ENCODE data around the gene TTC17.

Gene TTC17

GRCh38 chr11:43447151-43447550, 88.4 kb downstream of the TTC17 start:
- Histone ChIP-seq H3F3A (ENCODE audit: low read depth) (no peaks in the 10 kb centered on the region), H2AFZ (ENCODE audit: low read length) (no peak overlapping the region), H3K27me3 (ENCODE audit: insufficient read depth, low read length, poor library complexity, severe bottlenecking) (no peaks in the 10 kb centered on the region), H3K9me3 (ENCODE audit: insufficient read depth, low read depth, low read length) (no peaks in the 10 kb centered on the region), H3K79me2 (ENCODE audit: insufficient read depth, low read length) (no peaks in the 10 kb centered on the region), H4K20me1 (ENCODE audit: insufficient read depth, low read length, poor library complexity, severe bottlenecking) (no peaks in the 10 kb centered on the region), H3K9ac (ENCODE audit: low read depth, low read length, poor library complexity, severe bottlenecking) (no peak overlapping the region), H3K4me2 (ENCODE audit: low read depth, low read length, poor library complexity, severe bottlenecking) (peak overlapping the region; percentile 15), H3K4me3 (ENCODE audit: low read length, poor library complexity, severe bottlenecking) (no peak overlapping the region), H3K4me1 (ENCODE audit: insufficient read depth, low read length, poor library complexity, severe bottlenecking) (peaks cover 11% of the 10 kb centered on the region), H3K36me3 (ENCODE audit: insufficient read depth, low read length) (peaks cover 78% of the 10 kb centered on the region), H3K9me2 (replicated peaks; ENCODE audit: low read depth, low read length) (no peaks in the 10 kb centered on the region)
- no peak for TF ChIP-seq EZH2phosphoT487 (IDR thresholded peaks at IDR 0.05; ENCODE audit: borderline replicate concordance)
- TF ChIP-seq, protein P1, sequence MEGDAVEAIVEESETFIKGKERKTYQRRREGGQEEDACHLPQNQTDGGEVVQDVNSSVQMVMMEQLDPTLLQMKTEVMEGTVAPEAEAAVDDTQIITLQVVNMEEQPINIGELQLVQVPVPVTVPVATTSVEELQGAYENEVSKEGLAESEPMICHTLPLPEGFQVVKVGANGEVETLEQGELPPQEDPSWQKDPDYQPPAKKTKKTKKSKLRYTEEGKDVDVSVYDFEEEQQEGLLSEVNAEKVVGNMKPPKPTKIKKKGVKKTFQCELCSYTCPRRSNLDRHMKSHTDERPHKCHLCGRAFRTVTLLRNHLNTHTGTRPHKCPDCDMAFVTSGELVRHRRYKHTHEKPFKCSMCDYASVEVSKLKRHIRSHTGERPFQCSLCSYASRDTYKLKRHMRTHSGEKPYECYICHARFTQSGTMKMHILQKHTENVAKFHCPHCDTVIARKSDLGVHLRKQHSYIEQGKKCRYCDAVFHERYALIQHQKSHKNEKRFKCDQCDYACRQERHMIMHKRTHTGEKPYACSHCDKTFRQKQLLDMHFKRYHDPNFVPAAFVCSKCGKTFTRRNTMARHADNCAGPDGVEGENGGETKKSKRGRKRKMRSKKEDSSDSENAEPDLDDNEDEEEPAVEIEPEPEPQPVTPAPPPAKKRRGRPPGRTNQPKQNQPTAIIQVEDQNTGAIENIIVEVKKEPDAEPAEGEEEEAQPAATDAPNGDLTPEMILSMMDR (conservative IDR thresholded peaks at IDR 0.05; ENCODE audit: low read length), result no peak

- Histone ChIP-seq H3K4me1 (ENCODE audit: insufficient read depth, low read length, poor library complexity, severe bottlenecking) (no peaks in the 10 kb centered on the region), H3K27me3 (ENCODE audit: insufficient read depth, low read length, poor library complexity, severe bottlenecking) (no peaks in the 10 kb centered on the region), H3K9ac (ENCODE audit: low read depth, low read length, poor library complexity, severe bottlenecking) (no peak overlapping the region), H3F3A (ENCODE audit: low read depth) (no peaks in the 10 kb centered on the region), H3K36me3 (ENCODE audit: insufficient read depth, low read length) (peaks cover 70% of the 10 kb centered on the region; the same call in 1 of the 2 replicates), H2AFZ (ENCODE audit: low read length) (no peak overlapping the region), H3K79me2 (ENCODE audit: insufficient read depth, low read length) (no peaks in the 10 kb centered on the region), H3K4me3 (ENCODE audit: low read length, poor library complexity, severe bottlenecking) (no peak overlapping the region), H3K9me2 (replicated peaks; ENCODE audit: low read depth, low read length) (no peaks in the 10 kb centered on the region), H4K20me1 (ENCODE audit: insufficient read depth, low read length, poor library complexity, severe bottlenecking) (no peaks in the 10 kb centered on the region), H3K9me3 (ENCODE audit: insufficient read depth, low read depth, low read length) (no peaks in the 10 kb centered on the region), H3K4me2 (ENCODE audit: low read depth, low read length, poor library complexity, severe bottlenecking) (no peak overlapping the region)
- no peak for TF ChIP-seq EZH2phosphoT487 (IDR thresholded peaks at IDR 0.05; ENCODE audit: borderline replicate concordance)
- TF ChIP-seq, protein P1 (conservative IDR thresholded peaks at IDR 0.05; ENCODE audit: low read length), result no peak
Observed at GRCh38 chr11:43458486-43458885, 99.8 kb downstream of the TTC17 start.

GRCh38 chr11:43459246-43459645, 100.5 kb downstream of the TTC17 start:
- peaks cover 66% of the 10 kb centered on the region; the same call in 1 of the 2 replicates for H3K36me3 ChIP-seq (ENCODE audit: insufficient read depth, low read length)
- H3K4me1 ChIP-seq (ENCODE audit: insufficient read depth, low read length, poor library complexity, severe bottlenecking), result no peaks in the 10 kb centered on the region
- TF ChIP-seq, protein P1 (conservative IDR thresholded peaks at IDR 0.05; ENCODE audit: low read length), result no peak
- TF ChIP-seq EZH2phosphoT487 (IDR thresholded peaks at IDR 0.05; ENCODE audit: borderline replicate concordance), result no peak
- no peaks in the 10 kb centered on the region for H3F3A ChIP-seq (ENCODE audit: low read depth)
- H3K4me2 ChIP-seq (ENCODE audit: low read depth, low read length, poor library complexity, severe bottlenecking), result no peak overlapping the region
- no peaks in the 10 kb centered on the region for H3K79me2 ChIP-seq (ENCODE audit: insufficient read depth, low read length)
- no peak overlapping the region for H3K9ac ChIP-seq (ENCODE audit: low read depth, low read length, poor library complexity, severe bottlenecking)
- H3K27me3 ChIP-seq (ENCODE audit: insufficient read depth, low read length, poor library complexity, severe bottlenecking), result no peaks in the 10 kb centered on the region
- no peaks in the 10 kb centered on the region for H3K9me3 ChIP-seq (ENCODE audit: insufficient read depth, low read depth, low read length)
- no peaks in the 10 kb centered on the region for H4K20me1 ChIP-seq (ENCODE audit: insufficient read depth, low read length, poor library complexity, severe bottlenecking)
- H3K4me3 ChIP-seq (ENCODE audit: low read length, poor library complexity, severe bottlenecking), result no peak overlapping the region
- H3K9me2 ChIP-seq (replicated peaks; ENCODE audit: low read depth, low read length), result no peaks in the 10 kb centered on the region
- H2AFZ ChIP-seq (ENCODE audit: low read length), result no peak overlapping the region

Data from Loucy (cell line).